NCI-H69 (cell line): ENCODE measurements around the gene GZF1.

Experiments used
- DNase-seq: peaks from one replicate; lab custom pipeline; 2025; lab: John Stamatoyannopoulos, UW

The GZF1 gene

GRCh38 chr20:23369072-23369823 is 7.3 kb downstream of the GZF1 start:
- DNase-seq, result no peak

GRCh38 chr20:23370274-23370673 is 8.3 kb downstream of the GZF1 start:
- DNase-seq, result no peak

GRCh38 chr20:23370873-23371272 is 8.9 kb downstream of the GZF1 start:
- no peak for DNase-seq

- DNase-seq, result no peak
Observed at GRCh38 chr20:23371496-23371895, 9.5 kb downstream of the GZF1 start.

GRCh38 chr20:23374441-23374840 is 12.5 kb downstream of the GZF1 start:
- no peak for DNase-seq

GRCh38 chr20:23375827-23376226 is 13.8 kb downstream of the GZF1 start:
- DNase-seq, result no peak

GRCh38 chr20:23379772-23380171 is 17.8 kb downstream of the GZF1 start:
- DNase-seq, result no peak

GRCh38 chr20:23381876-23382275 is 19.9 kb downstream of the GZF1 start:
- DNase-seq, result no peak

GRCh38 chr20:23386304-23387117 is 24.5 kb downstream of the GZF1 start:
- no peak for DNase-seq

- no peak for DNase-seq
Observed at GRCh38 chr20:23387118-23387443, 25.1 kb downstream of the GZF1 start.

- no peak for DNase-seq
Observed at GRCh38 chr20:23390091-23390774, 28.3 kb downstream of the GZF1 start.

- no peak for DNase-seq
Observed at GRCh38 chr20:23391707-23392310, 29.8 kb downstream of the GZF1 start.

GRCh38 chr20:23393996-23394775 is 32.2 kb downstream of the GZF1 start:
- no peak for DNase-seq

GRCh38 chr20:23396950-23397627 is 35.1 kb downstream of the GZF1 start:
- DNase-seq, result peak; percentile 77

- DNase-seq, result no peak
Observed at GRCh38 chr20:23397961-23398360, 36.0 kb downstream of the GZF1 start.

GRCh38 chr20:23399568-23400241 is 37.7 kb downstream of the GZF1 start:
- DNase-seq, result no peak

GRCh38 chr20:23401051-23401450 is 39.1 kb downstream of the GZF1 start:
- no peak for DNase-seq

GRCh38 chr20:23403751-23404150 is 41.8 kb downstream of the GZF1 start:
- DNase-seq, result no peak

- DNase-seq, result no peak
Observed at GRCh38 chr20:23404196-23404595, 42.2 kb downstream of the GZF1 start.

GRCh38 chr20:23406880-23407279 is 44.9 kb downstream of the GZF1 start:
- no peak for DNase-seq
